Ectodermal cell (in vitro differentiated cells): ENCODE data around the gene FAM114A2.

Source experiments
- H3K27ac ChIP-seq: 2 replicates; pipeline ENCODE4 v1.7.0; 2013; ENCODE audit warnings: mild to moderate bottlenecking, low read depth, low read length; ENCODE audit not compliant: insufficient read depth, poor library complexity, severe bottlenecking
- H3K27me3 ChIP-seq: 2 replicates; pipeline ENCODE4 v1.7.0; 2013; ENCODE audit warnings: mild to moderate bottlenecking, low read length; ENCODE audit not compliant: insufficient read depth, control insufficient read depth, poor library complexity, severe bottlenecking
- H3K36me3 ChIP-seq: one replicate; pipeline ENCODE4 v1.7.0; 2013; ENCODE audit warnings: low read length; ENCODE audit not compliant: control insufficient read depth, insufficient read depth
- H3K4me1 ChIP-seq: one replicate; pipeline ENCODE4 v1.7.0; 2013; ENCODE audit warnings: low read length; ENCODE audit not compliant: control insufficient read depth, insufficient read depth
- H3K4me3 ChIP-seq: 2 replicates; pipeline ENCODE4 v1.7.0; 2013; ENCODE audit warnings: low read depth, low read length, control low read depth; ENCODE audit not compliant: insufficient read depth
- H3K9me3 ChIP-seq: 2 replicates; pipeline ENCODE4 v1.7.0; 2013; ENCODE audit warnings: mild to moderate bottlenecking, low read length, moderate library complexity; ENCODE audit not compliant: control insufficient read depth
- WGBS, 2 experiments: methylation state at CpG; one replicate each; pipeline ENCODE4 v1.1.7; 2013; ENCODE audit warnings: missing lambda C conversion rate in 2 of 2; 5-methylcytosine and 5-hydroxymethylcytosine counted together

FAM114A2 gene

DNA sequence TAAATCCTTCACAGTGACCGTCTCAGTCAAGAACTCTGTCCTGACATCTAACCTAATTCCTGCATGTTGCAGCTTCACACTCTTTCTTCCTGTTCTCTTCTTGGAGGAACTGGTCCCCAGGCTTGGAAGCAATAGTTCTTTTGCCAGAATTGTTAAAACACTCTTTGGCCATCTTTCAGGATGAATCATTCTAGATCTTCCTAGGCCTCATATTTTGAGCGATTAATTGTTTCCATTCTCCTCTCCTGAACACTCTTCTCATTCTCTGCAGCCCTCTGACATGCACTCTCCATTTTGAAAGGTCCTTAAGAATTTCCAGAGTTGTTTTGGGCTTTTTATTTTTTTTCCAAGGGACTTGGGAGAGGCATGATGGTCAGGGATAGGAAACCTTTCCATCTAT is 85.8 kb downstream of the FAM114A2 start:
- WGBS, 2 experiments, result 92 to 94% methylated on average over 2 of the region's 2 CpGs
- Histone ChIP-seq H3K36me3 (no peaks in the 10 kb centered on the region), H3K27ac (no peak overlapping the region), H3K4me1 (no peaks in the 10 kb centered on the region), H3K9me3 (no peaks in the 10 kb centered on the region), H3K27me3 (no peaks in the 10 kb centered on the region), H3K4me3 (no peak overlapping the region)

- H3K9me3 ChIP-seq, result no peaks in the 10 kb centered on the region
- no peaks in the 10 kb centered on the region for H3K4me1 ChIP-seq
- H3K36me3 ChIP-seq, result no peaks in the 10 kb centered on the region
- no CpG with 5 or more reads among the region's 1 CpG for WGBS, 2 experiments
- no peak overlapping the region for H3K4me3 ChIP-seq
- no peak overlapping the region for H3K27ac ChIP-seq
- no peaks in the 10 kb centered on the region for H3K27me3 ChIP-seq
Measured at GRCh38 chr5:153952057-153952456, 86.7 kb downstream of the FAM114A2 start.

DNA sequence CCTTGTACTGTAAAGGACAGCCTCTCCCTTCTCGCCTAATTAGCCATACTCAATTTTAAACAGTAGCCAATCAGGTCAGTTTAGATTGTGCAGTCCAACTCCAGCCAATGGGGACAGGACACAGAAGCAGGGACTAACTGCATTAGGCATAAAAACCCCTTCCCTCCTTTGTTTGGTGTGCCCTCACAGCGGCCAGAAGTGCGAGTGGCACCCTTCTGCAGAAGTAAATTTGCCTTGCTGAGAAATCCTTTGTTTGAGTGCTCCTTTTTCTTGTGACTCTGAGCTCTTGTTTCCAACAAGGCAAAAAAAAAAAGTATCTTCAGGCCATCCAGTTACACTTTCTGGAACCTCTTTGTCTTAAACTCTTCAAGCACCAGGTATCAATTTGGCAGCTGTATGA is 97.4 kb downstream of the FAM114A2 start:
- Histone ChIP-seq H3K27ac (no peak overlapping the region), H3K4me3 (no peak overlapping the region), H3K36me3 (no peaks in the 10 kb centered on the region), H3K4me1 (no peaks in the 10 kb centered on the region), H3K27me3 (no peaks in the 10 kb centered on the region), H3K9me3 (peaks cover 5% of the 10 kb centered on the region)
- 94% methylated on average over 3 of the region's 3 CpGs for WGBS, 2 experiments
